H1 (cell line): ENCODE measurements around the gene HMGCS2. TPM values are rescaled to one million over a fixed set of nuclear protein-coding genes. Genes with fewer than 3 reads are reported as not detected.

Experiments used
- CTCF ChIA-PET: fragments of 300-600 bp; sonication (Branson Sonifier 250); formaldehyde crosslinking; loops from one replicate; lab custom pipeline; 2021; ENCODE audit not compliant: partially characterized antibody; lab: Charles Lee
- POLR2A ChIA-PET: fragments of 300-600 bp; sonication (Branson Sonifier 250); formaldehyde crosslinking; loops from one replicate; lab custom pipeline; 2021; ENCODE audit warnings: inconsistent platforms; ENCODE audit not compliant: partially characterized antibody; lab: Charles Lee
- DNase-seq, 2 experiments: peaks; one replicate each; pipeline versions ENCODE4 v3.0.0 to v3.0.0-alpha.2; 2010 to 2022; ENCODE audit warnings: low spot score in 2 of 2, low read depth in 1 of 2, mixed read lengths in 1 of 2
- FAIRE-seq: peaks from 2 replicates; lab custom pipeline; 2011; peaks lifted over from hg19 to GRCh38; lab: Jason Lieb, UNC
- H2AFZ ChIP-seq: 2 replicates; pipeline ENCODE4 v1.8.1; 2012; ENCODE audit warnings: low read length, inconsistent platforms
- H2AK5ac ChIP-seq: 2 replicates; pipeline ENCODE4 v1.6.1; 2013; ENCODE audit warnings: low read depth, low read length
- H2BK120ac ChIP-seq: replicated peaks from 2 replicates; pipeline ENCODE3; 2013; ENCODE audit warnings: low read depth, low read length, inconsistent platforms
- H2BK12ac ChIP-seq: 2 replicates; pipeline ENCODE4 v1.6.1; 2013; ENCODE audit warnings: low read depth, low read length
- H2BK15ac ChIP-seq: 2 replicates; pipeline ENCODE4 v1.6.1; 2013; ENCODE audit warnings: low read length
- H2BK20ac ChIP-seq: 2 replicates; pipeline ENCODE4 v1.6.1; 2013; ENCODE audit warnings: low read length
- H2BK5ac ChIP-seq: 2 replicates; pipeline ENCODE4 v1.6.1; 2013; ENCODE audit warnings: low read depth, low read length
- H3K14ac ChIP-seq: 2 replicates; pipeline ENCODE4 v1.6.1; 2013; ENCODE audit warnings: inconsistent platforms; ENCODE audit not compliant: insufficient read length
- H3K18ac ChIP-seq: 2 replicates; pipeline ENCODE4 v1.6.1; 2013; ENCODE audit warnings: low read length; ENCODE audit errors: extremely low read depth
- H3K23ac ChIP-seq: 2 replicates; pipeline ENCODE4 v1.6.1; 2013; ENCODE audit warnings: inconsistent platforms; ENCODE audit not compliant: insufficient read length
- H3K23me2 ChIP-seq: 2 replicates; pipeline ENCODE4 v1.6.1; 2013; ENCODE audit warnings: low read depth, low read length
- H3K27ac ChIP-seq: 2 replicates; pipeline ENCODE4 v1.6.1; 2011; ENCODE audit warnings: low read depth, low read length, inconsistent platforms
- H3K27me3 ChIP-seq, 4 experiments: replicated peaks in 1 of 4; 1 replicate in 1 of 4; 2 replicates in 3 of 4; pipeline versions ENCODE4 v1.6.1 to v1.8.1; 2011 to 2013; ENCODE audit warnings: low read length in 3 of 4, mild to moderate bottlenecking in 3 of 4, inconsistent platforms in 2 of 4, mixed read lengths in 2 of 4, moderate library complexity in 1 of 4; ENCODE audit not compliant: control insufficient read depth in 3 of 4, insufficient read depth in 3 of 4; ENCODE audit errors: extremely low read depth in 1 of 4
- H3K36me3 ChIP-seq, 4 experiments: 2 replicates each; pipeline versions ENCODE4 v1.6.1 to v1.8.1; 2011 to 2013; ENCODE audit warnings: mild to moderate bottlenecking in 4 of 4, low read length in 3 of 4, moderate library complexity in 2 of 4, control low read depth in 1 of 4, inconsistent platforms in 1 of 4; ENCODE audit not compliant: insufficient read depth in 4 of 4, control insufficient read depth in 2 of 4
- H3K4ac ChIP-seq: replicated peaks from 2 replicates; pipeline ENCODE3; 2013; ENCODE audit warnings: low read length, low read depth, mixed read lengths, inconsistent platforms; ENCODE audit not compliant: insufficient read length
- H3K4me1 ChIP-seq, 4 experiments: replicated peaks in 1 of 4; 1 replicate in 1 of 4; 2 replicates in 3 of 4; pipeline versions ENCODE4 v1.6.1 to v1.8.1; 2011 to 2013; ENCODE audit warnings: low read length in 3 of 4, inconsistent platforms in 2 of 4, mixed read lengths in 1 of 4; ENCODE audit not compliant: insufficient read depth in 4 of 4, control insufficient read depth in 3 of 4
- H3K4me2 ChIP-seq, 2 experiments: 2 replicates each; pipeline versions ENCODE4 v1.6.1 to v1.8.1; 2011 to 2013; ENCODE audit warnings: low read depth in 2 of 2, low read length in 2 of 2, control low read depth in 1 of 2, inconsistent platforms in 1 of 2, mild to moderate bottlenecking in 1 of 2; ENCODE audit not compliant: insufficient read depth in 1 of 2
- H3K4me3 ChIP-seq, 4 experiments: fragments of 200-600, 300-600 bp in 1 of 4; sonication (generic), shearing (Covaris generic), sonication (Bioruptor Twin) in 1 of 4; 2 replicates each; pipeline versions ENCODE4 v1.5.1 to v1.8.1; 2011 to 2016; ENCODE audit warnings: low read length in 4 of 4, low read depth in 3 of 4, control low read depth in 2 of 4, inconsistent platforms in 2 of 4, mild to moderate bottlenecking in 2 of 4, mixed read lengths in 1 of 4, moderate library complexity in 1 of 4; ENCODE audit not compliant: insufficient read depth in 2 of 4; ENCODE audit errors: extremely low read depth in 1 of 4
- H3K56ac ChIP-seq: replicated peaks from 2 replicates; pipeline ENCODE3; 2013; ENCODE audit warnings: low read depth, mild to moderate bottlenecking, mixed read lengths, low read length, inconsistent platforms; ENCODE audit not compliant: insufficient read length
- H3K79me1 ChIP-seq: 2 replicates; pipeline ENCODE4 v1.6.1; 2013; ENCODE audit warnings: low read depth, low read length, control low read depth
- H3K79me2 ChIP-seq, 2 experiments: 2 replicates each; pipeline versions ENCODE4 v1.6.1 to v1.8.1; 2012 to 2013; ENCODE audit warnings: low read length in 2 of 2, mild to moderate bottlenecking in 2 of 2, inconsistent platforms in 1 of 2; ENCODE audit not compliant: insufficient read depth in 2 of 2, control insufficient read depth in 1 of 2
- H3K9ac ChIP-seq, 4 experiments: replicated peaks in 1 of 4; 1 replicate in 1 of 4; 2 replicates in 3 of 4; pipeline versions ENCODE4 v1.6.1 to v1.8.1; 2011 to 2013; ENCODE audit warnings: low read depth in 3 of 4, low read length in 3 of 4, control low read depth in 2 of 4, mild to moderate bottlenecking in 2 of 4, moderate library complexity in 2 of 4, inconsistent platforms in 1 of 4; ENCODE audit errors: extremely low read depth in 1 of 4
- H3K9me3 ChIP-seq, 2 experiments: 2 replicates each; pipeline versions ENCODE4 v1.6.1 to v1.8.1; 2012 to 2013; ENCODE audit warnings: mild to moderate bottlenecking in 2 of 2, moderate library complexity in 2 of 2, control low read depth in 1 of 2, inconsistent platforms in 1 of 2, low read depth in 1 of 2, low read length in 1 of 2, mixed read lengths in 1 of 2; ENCODE audit not compliant: insufficient read depth in 2 of 2
- H4K20me1 ChIP-seq, 2 experiments: replicated peaks in 1 of 2; 2 replicates each; pipeline versions ENCODE3 to v1.8.1; 2011 to 2013; ENCODE audit warnings: inconsistent platforms in 2 of 2, low read length in 2 of 2, mild to moderate bottlenecking in 1 of 2; ENCODE audit not compliant: insufficient read depth in 2 of 2, control insufficient read depth in 1 of 2
- H4K5ac ChIP-seq: 2 replicates; pipeline ENCODE4 v1.6.1; 2013; ENCODE audit warnings: low read length, low read depth, mixed read lengths, inconsistent platforms; ENCODE audit not compliant: insufficient read length
- H4K8ac ChIP-seq: 2 replicates; pipeline ENCODE4 v1.8.0; 2013; ENCODE audit warnings: mild to moderate bottlenecking, moderate library complexity, low read length, inconsistent platforms; ENCODE audit not compliant: insufficient read depth; ENCODE audit errors: extremely low read depth
- H4K91ac ChIP-seq: replicated peaks from 2 replicates; pipeline ENCODE3; 2013; ENCODE audit warnings: low read length, mixed read lengths, inconsistent platforms; ENCODE audit not compliant: insufficient read length
- ATF3 ChIP-seq: IDR thresholded peaks from 2 replicates; pipeline ENCODE4 v1.6.1; 2011; ENCODE audit warnings: low read depth, mild to moderate bottlenecking, low read length; ENCODE audit not compliant: insufficient read depth
- BACH1 ChIP-seq: IDR thresholded peaks from 2 replicates; pipeline ENCODE4 v1.6.1; 2012; ENCODE audit warnings: low read length, improper control_type of control experiment
- CBX5 ChIP-seq: fragments of 300-800, 300-1000 bp; sonication (generic); IDR thresholded peaks from 2 replicates; pipeline ENCODE4 v1.7.1; 2016; ENCODE audit warnings: antibody characterized with exemption, low read length, low read depth
- CHD1 ChIP-seq: IDR thresholded peaks from 2 replicates; pipeline ENCODE4 v1.6.1; 2012; ENCODE audit warnings: low read depth, low read length, improper control_type of control experiment
- E2F6 ChIP-seq: IDR thresholded peaks from 2 replicates; pipeline ENCODE4 v1.6.1; 2012; ENCODE audit warnings: inconsistent platforms
- GABPA ChIP-seq: IDR thresholded peaks from 2 replicates; pipeline ENCODE4 v1.6.1; 2011; ENCODE audit warnings: mild to moderate bottlenecking, low read length, moderate library complexity, borderline replicate concordance; ENCODE audit not compliant: insufficient read depth
- KDM4A ChIP-seq: IDR thresholded peaks from one replicate; pipeline ENCODE4 v1.7.1; 2012; ENCODE audit warnings: low read depth, mild to moderate bottlenecking, moderate library complexity, low read length, inconsistent platforms; ENCODE audit not compliant: severe bottlenecking
- KDM5A ChIP-seq: fragments of 200-600 bp; IDR thresholded peaks from 2 replicates; pipeline ENCODE4 v1.7.1; 2012; ENCODE audit warnings: mild to moderate bottlenecking, low read length, inconsistent platforms, mixed read lengths
- MAFK ChIP-seq: IDR thresholded peaks from 2 replicates; pipeline ENCODE4 v1.6.1; 2012; ENCODE audit warnings: low read depth, mild to moderate bottlenecking, improper control_type of control experiment, low read length
- POLR2A ChIP-seq, 2 experiments: IDR thresholded peaks; 1 replicate in 1 of 2; 2 replicates in 1 of 2; pipeline ENCODE4 v1.6.1; 2011; ENCODE audit warnings: low read depth in 2 of 2, low read length in 2 of 2, mild to moderate bottlenecking in 2 of 2; ENCODE audit errors: control extremely low read depth in 1 of 2
- RNF2 ChIP-seq: fragments of 200-900, 300-1000 bp; sonication (generic); IDR thresholded peaks from 2 replicates; pipeline ENCODE4 v1.7.1; 2016; ENCODE audit warnings: borderline replicate concordance, low read depth, mild to moderate bottlenecking, antibody characterized with exemption, low read length; ENCODE audit not compliant: poor library complexity, severe bottlenecking; ENCODE audit errors: missing control alignments
- SIN3A ChIP-seq, 2 experiments: IDR thresholded peaks in 1 of 2; conservative IDR thresholded peaks in 1 of 2; 2 replicates each; pipeline ENCODE4 v1.6.1; 2011 to 2012; ENCODE audit warnings: low read length in 2 of 2, improper control_type of control experiment in 1 of 2, low read depth in 1 of 2, mild to moderate bottlenecking in 1 of 2
- TCF12 ChIP-seq: IDR thresholded peaks from 2 replicates; pipeline ENCODE4 v1.6.1; 2011; ENCODE audit warnings: low read depth, mild to moderate bottlenecking, low read length
- WGBS, 2 experiments: shearing (Covaris generic) in 1 of 2; methylation state at CpG; one replicate each; pipeline versions ENCODE4 v1.1.6 to v1.1.7; 2013 to 2015; ENCODE audit warnings: low lambda C conversion rate in 2 of 2, mixed read lengths in 2 of 2, inconsistent platforms in 1 of 2, low coverage in 1 of 2, missing lambda C conversion rate in 1 of 2; ENCODE audit not compliant: insufficient replicate concordance in 2 of 2, insufficient coverage in 1 of 2, insufficient read length in 1 of 2; ENCODE audit errors: extremely low coverage in 1 of 2, missing lambda C conversion rate in 1 of 2; 5-methylcytosine and 5-hydroxymethylcytosine counted together
- polyA plus RNA-seq, 7 experiments: library from polyadenylated mRNA; depleted of rRNA in 3 of 7; stranded (reverse) in 5 of 7; unstranded in 2 of 7; fragments of >200 nt in 5 of 7; fragments of 200-250 nt in 2 of 7; gene quantifications; 1 replicate in 5 of 7; 2 replicates in 1 of 7; 4 replicates in 1 of 7; pipeline versions ENCODE4 v1.2.1 to v1.2.3, GENCODE V29; 2011 to 2013; ENCODE audit warnings: missing spikeins in 2 of 7, mixed read lengths in 2 of 7
- total RNA-seq: library from RNA; stranded (reverse); fragmentation: NEBNext Ultra II Directional; extraction: Animal tissue kit (Norgen Biotek cat#: 25700); gene quantifications from 2 replicates; pipeline ENCODE4 v1.2.1, GENCODE V29; 2021

The HMGCS2 gene
- total and polyA plus RNA-seq, 2 of the 8 experiments (the other 6 are each of a cell fraction or from before 2014, with no cell fraction given): not detected

GRCh38 chr1:119764220-119764619 lies 4.5 kb downstream of the HMGCS2 start:
- H2BK20ac ChIP-seq: no peak overlapping the region
- no peaks in the 10 kb centered on the region for H3K79me2 ChIP-seq
- no peak overlapping the region for H3K4ac ChIP-seq
- no peak overlapping the region for H3K27ac ChIP-seq
- peaks cover 0 to 3% (median 1%) of the 10 kb centered on the region in 4 experiments; a peak in 2 of 7 replicates for H3K4me1 ChIP-seq
- H2BK120ac ChIP-seq: no peak overlapping the region
- no peak overlapping the region for H2BK5ac ChIP-seq
- no peak overlapping the region for H2BK15ac ChIP-seq
- H3K18ac ChIP-seq: no peak overlapping the region
- no peak for DNase-seq
- no peak for FAIRE-seq
- H3K23me2 ChIP-seq: no peaks in the 10 kb centered on the region
- H3K56ac ChIP-seq: no peak overlapping the region
- WGBS, 2 experiments: 83% methylated on average over 6 of the region's 6 CpGs; no CpG with 5 or more reads in 1 of the 2 experiments
- H4K91ac ChIP-seq: no peak overlapping the region
- no peak overlapping the region for H3K23ac ChIP-seq
- no peak overlapping the region for H3K4me3 ChIP-seq
- H2AK5ac ChIP-seq: no peak overlapping the region
- 0 out of 2 replicates have a peak overlapping the region, but pooled peaks have one; percentile 21 for H2BK12ac ChIP-seq
- no peaks in the 10 kb centered on the region for H4K20me1 ChIP-seq
- H3K79me1 ChIP-seq: no peaks in the 10 kb centered on the region
- no peaks in the 10 kb centered on the region for H3K36me3 ChIP-seq
- no peaks in the 10 kb centered on the region for H3K9me3 ChIP-seq
- no peak overlapping the region for H4K8ac ChIP-seq
- H3K14ac ChIP-seq: no peak overlapping the region
- ChIA-PET POLR2A (no interaction called here), CTCF (interaction anchor here (0.7 to 7.7 kb wide), 3 partner anchors 12 to 89 kb away, joined by 3 to 67 read pairs (median 3); no protein-coding TSS in a partner anchor)
- no peak overlapping the region for H3K9ac ChIP-seq
- H3K4me2 ChIP-seq: no peak overlapping the region
- no peak overlapping the region for H2AFZ ChIP-seq
- H3K27me3 ChIP-seq: peaks cover 0 to 3% (median 1%) of the 10 kb centered on the region in 4 experiments; a peak in 2 of 7 replicates
- no peak overlapping the region for H4K5ac ChIP-seq
- TF ChIP-seq TCF12: no peak
- no peak for TF ChIP-seq CBX5
- TF ChIP-seq SIN3A (conservative IDR thresholded peaks at IDR 0.05 in 1 of 2, IDR thresholded peaks at IDR 0.05 in 1 of 2; ENCODE audit: low read depth in 1 of 2, low read length in 2 of 2): no peak
- TF ChIP-seq MAFK: no peak
- no peak for TF ChIP-seq E2F6
- no peak for TF ChIP-seq GABPA
- no peak for TF ChIP-seq ATF3
- TF ChIP-seq KDM5A: no peak
- TF ChIP-seq RNF2: no peak
- TF ChIP-seq POLR2A (IDR thresholded peaks at IDR 0.05; ENCODE audit: control extremely low read depth in 1 of 2, low read depth in 2 of 2, low read length in 2 of 2): no peak
- no peak for TF ChIP-seq CHD1
- no peak for TF ChIP-seq BACH1
- TF ChIP-seq KDM4A: no peak
